GM21737 (cell line): Measurements from ENCODE around the gene CARD6.
"Not testable (repeated sequence)": the region's sequence is repeated elsewhere in the genome, so short reads cannot be mapped to it uniquely, and the experiment has no call there.

ENCODE experiments used
- ATAC-seq: cut with Tn5 transposase; IDR thresholded peaks from one replicate; pipeline ENCODE4 v1.9.1; 2021; ENCODE audit warnings: mild to moderate bottlenecking, moderate library complexity; ENCODE audit not compliant: unreplicated experiment

The CARD6 gene

DNA sequence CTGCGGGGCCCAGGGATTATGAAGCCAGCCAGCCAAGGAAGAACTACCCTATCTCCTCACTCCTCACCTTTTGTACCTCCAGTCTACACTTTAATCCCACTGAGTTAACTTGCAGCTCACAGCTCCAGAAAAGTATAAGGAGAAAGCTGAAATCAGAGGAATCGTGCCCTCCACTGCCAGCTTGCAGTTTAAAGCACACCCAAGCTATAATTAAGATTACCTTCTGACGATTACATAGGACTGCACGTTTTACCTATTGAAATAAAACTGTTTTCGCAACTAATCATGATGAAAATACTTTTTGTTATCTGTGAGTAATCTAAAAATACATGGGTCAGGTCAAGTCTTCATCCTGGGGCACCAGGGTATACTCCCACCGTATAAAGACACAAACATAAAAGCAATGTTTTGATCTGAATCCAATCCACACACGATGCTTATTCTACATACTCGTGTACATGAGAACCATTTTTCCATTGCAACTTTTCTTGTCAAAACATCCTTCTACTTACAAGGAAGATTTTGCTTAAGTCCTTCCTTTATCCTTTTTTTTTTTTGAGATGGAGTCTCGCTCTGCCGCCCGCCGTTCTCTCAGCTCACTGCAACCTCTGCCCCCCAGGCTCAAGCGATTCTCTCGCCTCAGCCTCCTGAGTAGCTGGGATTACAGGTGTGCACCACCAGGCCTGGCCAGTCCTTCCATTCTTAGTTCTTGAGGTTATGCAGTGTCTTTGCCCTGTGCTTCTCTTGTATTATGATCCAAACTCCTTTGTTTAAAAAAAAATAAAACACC is 13.8 kb upstream of the CARD6 start:
- no peak for ATAC-seq

- ATAC-seq: no peak
These were observed 13.0 kb upstream of the CARD6 start for GRCh38 chr5:40828021-40828631.

- ATAC-seq: no peak
These were observed 12.2 kb upstream of the CARD6 start for GRCh38 chr5:40828690-40829661.

DNA sequence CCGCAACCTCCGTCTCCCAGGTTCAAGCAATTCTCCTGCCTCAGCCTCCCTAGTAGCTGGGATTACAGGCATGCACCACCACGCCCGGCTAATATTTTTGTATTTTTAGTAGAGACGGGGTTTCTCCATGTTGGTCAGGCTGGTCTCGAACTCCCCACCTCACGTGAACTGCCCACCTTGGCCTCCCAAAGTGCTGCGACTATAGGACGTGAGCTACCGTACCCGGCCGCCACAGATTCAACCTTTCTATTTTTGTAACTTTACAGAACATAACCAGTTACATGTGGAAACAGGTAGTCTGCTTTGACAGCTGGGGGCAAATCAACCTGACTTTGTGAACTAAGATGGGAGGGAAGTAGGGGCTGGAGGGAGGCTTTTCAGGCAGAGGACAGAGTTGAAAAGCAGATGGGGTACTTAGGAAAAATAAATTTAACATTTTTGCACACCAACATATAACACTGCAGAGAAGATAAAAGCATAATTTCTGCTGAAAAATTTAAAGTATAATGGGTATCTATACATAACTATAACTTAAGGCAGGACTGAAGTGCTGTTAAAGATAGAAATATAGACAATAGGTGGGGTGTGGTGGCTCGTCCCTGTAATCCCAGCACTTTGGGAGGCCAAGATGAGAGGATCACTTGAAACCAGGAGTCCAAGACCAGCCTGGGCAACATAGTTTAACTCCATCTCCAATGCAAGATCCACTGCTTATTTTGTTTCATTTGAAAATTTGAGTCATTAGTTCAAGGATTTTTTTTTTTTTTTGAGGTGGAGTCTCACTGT is 11.2 kb upstream of the CARD6 start:
- ATAC-seq: no peak

DNA sequence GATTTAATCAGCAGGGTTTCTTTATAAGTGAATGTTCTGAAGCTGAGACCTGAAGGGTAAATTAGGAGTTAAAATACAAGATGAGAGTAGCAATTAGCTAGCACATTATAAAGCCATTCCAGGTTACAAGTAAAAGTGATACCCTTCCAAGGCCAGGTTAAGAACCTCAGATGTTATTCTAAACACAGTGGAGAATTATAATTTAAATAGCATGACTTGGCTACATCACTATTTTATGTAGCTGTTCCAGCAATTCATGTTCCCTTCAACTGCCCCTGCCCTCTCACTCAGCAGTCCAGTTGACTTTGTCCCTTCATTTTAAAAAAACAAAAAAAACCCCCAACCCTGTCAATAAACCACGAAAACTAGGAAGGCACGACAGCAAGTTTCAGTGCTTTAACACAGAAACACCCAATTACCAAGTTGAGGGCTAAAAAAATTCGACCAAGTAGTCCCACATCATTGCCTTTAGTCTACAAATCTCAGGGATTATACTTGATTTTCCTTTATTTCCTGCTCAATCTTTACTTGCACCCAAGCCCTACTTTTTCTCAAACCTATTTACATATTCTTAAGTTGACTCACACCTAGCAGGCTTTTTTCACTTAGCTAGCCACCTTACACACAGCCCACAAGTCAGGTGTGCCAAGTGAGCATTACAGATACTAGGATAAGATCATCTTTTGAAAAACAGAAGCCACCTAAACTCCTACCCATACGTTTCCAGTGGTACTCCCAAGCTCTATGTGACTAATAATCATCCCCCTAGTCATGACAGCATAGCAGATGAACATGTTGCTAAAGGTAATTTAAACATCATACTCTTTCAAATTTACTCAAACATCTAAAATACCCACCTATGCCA is 9.6 kb upstream of the CARD6 start:
- ATAC-seq: no peak

DNA sequence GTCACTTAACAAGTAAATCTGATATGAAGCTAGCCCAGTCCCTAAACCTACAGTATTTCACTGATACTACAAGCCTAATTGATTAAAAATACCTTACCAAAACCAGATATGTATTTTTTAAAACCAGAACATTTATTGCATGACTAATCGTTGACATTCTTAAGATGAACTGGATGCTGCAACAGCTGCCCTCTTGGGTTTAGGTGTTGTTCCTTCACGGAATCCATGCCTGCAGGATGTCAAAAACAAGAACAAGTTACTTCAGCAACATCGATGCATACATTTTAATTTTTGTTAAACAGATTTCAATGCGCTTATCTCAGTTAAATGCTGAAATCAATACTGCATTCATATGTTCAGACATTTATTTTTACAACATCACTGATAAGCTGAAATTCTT is 8.8 kb upstream of the CARD6 start:
- no peak for ATAC-seq

- ATAC-seq: no peak
These were observed 7.4 kb upstream of the CARD6 start for GRCh38 chr5:40833712-40834229.

DNA sequence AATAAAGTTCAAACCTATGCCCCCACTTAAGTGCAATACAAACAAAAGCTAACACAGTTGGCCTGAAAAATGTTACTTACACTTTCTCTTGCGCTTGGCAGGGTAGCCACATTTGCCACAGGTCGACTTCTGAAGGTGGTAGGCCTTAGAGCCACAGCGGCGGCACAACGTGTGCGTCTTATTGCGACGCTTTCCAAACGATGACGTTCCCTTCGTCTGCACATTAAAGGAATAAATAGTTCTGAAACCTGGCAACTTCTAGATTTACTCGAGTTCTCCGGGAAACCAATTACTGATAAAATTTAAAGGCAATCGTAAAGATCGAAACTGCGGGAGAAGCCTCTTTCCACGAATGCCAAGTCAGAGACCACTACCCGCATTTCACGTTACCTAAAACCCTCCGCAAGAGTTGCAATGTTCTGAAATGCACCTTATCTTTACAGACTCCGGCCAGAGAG is 6.7 kb upstream of the CARD6 start:
- ATAC-seq: no peak

GRCh38 chr5:40834849-40835787 is 6.0 kb upstream of the CARD6 start, which contains the start of gene RPL37:
TSS of gene RPL37 (minus strand) at chr5:40835222. CDS start at chr5:40835185, 37 bp downstream.
- peak; percentile 97 for ATAC-seq

DNA sequence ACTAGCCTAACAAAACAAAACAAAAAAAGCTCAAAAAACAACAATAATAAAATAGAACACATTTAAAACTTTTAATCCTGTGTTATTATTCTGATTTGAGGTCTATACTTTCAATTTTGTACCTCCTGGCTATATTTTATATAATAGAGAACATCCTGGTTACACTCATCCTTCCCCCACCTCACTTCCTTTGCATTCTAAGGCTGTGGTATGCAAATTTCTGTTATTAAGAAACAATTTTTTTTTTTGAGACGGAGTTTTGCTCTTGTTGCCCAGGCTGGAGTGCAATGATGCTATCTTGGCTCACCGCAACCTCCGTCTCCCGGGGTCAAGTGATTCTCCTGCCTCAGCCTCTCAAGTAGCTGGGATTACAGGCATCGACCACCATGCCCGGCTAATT is 3.1 kb upstream of the CARD6 start:
- no peak for ATAC-seq

- ATAC-seq: no peak
These were observed 1.2 kb downstream of the CARD6 start for GRCh38 chr5:40842351-40842750.

DNA sequence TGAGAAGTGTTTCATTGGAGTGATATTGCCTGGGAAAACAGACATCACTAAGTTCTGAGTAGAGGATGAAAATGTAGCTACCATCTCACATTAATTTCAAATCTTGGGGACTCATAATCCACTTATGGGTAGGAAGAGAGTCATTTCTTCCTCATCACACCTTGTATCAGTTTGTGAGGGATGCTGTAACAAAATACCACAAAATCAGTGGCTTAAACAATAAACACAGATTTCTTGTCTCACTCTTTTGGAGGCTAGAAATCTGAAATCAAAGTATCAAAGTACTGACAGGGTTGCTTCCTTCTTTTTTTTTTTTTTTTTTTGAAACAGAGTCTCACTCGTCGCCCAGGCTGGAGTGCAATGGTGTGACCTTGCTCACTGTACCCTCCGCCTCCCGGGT is 3.4 kb downstream of the CARD6 start:
- ATAC-seq: no peak

DNA sequence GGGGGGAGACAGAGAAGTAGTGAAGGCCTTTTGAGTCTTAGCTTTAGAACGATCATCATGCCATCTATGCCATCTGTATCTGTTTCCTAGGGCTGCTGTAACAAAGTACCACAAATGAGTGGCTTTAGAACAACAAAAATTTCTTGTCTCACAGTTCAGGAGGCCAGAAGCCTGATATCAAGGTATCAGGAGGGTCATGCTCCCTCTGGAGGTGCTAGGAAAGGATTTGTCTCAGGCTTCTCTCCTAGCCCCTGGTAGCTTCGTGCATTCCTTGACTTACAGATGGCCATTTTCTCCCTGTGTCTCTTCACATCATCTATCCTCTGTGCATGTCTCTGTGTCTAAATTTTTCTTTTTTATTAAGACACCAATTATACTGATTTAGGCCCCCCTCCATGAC is 5.2 kb downstream of the CARD6 start:
- ATAC-seq: no peak

DNA sequence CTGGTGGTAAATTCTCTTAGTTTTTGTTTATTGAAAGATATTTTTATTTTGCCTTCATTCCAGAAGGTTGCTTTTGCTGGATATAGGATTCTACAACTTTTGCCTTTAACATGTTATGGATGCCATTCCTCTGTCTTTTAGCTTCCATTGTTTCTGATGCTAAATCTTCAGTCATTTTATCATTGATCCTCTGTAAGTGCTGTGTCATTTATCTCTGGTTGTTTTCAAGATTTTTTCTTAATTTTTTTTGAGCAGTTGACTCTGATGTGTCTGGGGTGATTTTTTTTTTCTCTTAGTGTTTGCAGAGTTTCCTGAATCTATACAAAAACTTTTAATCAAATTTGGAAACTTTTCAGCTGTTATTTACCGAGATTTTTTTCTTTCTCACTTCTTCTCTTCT is 6.4 kb downstream of the CARD6 start:
- no peak for ATAC-seq

DNA sequence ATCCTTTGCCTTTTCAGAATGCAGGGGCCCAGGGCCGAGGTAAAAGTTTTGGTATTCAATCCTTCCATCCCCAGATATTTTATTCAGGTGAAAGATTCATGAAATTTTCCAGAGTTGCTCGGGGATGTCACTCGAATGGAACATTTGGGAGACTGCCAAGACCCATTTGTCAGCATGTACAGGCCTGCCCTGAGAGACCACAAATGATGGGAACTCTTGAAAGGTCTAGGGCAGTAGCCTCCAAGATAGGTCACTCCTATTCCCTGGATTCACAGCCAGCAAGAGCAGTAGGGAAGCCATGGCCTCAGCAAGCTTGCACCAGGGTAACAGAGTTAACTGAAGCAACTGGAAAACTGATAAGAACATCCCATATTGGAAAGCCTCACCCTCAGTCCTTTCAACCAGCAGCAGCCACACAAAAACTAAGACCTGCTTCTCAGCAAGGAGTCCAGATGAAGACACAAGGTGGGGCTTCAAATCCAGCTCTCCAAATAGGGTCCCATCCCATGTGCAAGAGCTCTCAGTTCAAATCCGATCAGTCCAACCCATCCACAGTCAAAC is 12.5 kb downstream of the CARD6 start:
- no peak for ATAC-seq

- no peak for ATAC-seq
These were observed 19.5 kb downstream of the CARD6 start for GRCh38 chr5:40860711-40861110.

DNA sequence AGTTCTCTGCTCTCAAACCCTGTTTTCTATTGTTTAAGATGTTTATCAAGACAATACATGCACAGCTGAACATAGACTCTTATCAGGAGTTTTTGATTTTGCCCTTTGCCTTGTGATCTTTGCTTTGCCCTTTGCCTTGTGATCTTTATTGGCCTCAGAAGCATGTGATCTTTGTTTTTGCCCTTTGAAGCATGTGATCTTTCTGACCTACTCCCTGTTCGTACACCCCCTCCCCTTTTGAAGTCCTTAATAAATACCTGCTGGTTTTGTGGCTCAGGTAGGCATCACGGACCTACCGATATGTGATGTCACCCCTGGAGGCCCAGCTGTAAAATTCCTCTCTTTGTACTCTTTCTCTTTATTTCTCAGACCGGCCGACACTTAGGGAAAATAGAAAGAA is 23.8 kb downstream of the CARD6 start:
- not testable (repeated sequence) for ATAC-seq

DNA sequence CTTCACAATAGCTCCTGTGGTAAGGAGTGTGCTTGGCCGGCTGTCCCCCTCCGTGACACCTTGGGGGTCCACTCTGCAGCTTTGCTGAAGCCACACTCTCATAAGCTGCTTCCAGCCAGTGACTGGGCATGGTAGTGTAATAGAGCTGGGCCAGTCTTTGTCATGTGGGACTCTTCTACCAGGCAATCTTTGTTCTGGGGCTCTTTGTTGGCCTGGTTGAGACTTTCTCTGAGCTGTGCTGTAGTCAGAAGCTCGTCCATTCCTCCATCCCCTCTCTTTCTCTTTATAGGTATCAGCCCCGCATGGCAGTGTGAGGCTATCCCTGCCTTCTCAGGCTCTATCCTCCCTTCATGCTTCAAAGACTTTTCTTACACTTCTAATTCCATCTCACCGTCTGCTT is 25.7 kb downstream of the CARD6 start:
- ATAC-seq: no peak
